Heart left ventricle (tissue), 13 donors: Measurements from ENCODE around the gene SEMA3F.

Experiments
- POLR2A ChIP-seq, 2 donors: fragments of 450-650 bp; IDR thresholded peaks; one replicate each; pipeline ENCODE4 v1.6.1; 2017; ENCODE audit warnings: antibody characterized with exemption in 2 of 2, mild to moderate bottlenecking in 2 of 2, moderate library complexity in 2 of 2
- TF ChIP-seq, protein P1 (sequence below), 12 donors: fragments of 200-600 bp; sonication (generic) in 4 of 12; IDR thresholded peaks; one replicate each; pipeline versions ENCODE4 v1.5.0 to v1.8.0; 2018 to 2022; ENCODE audit warnings: antibody characterized with exemption in 12 of 12, mild to moderate bottlenecking in 5 of 12
- donor health status: ischemic (EF 13 %, LVEDD 7.1; RV severe dilation, severe dysfunction).
- donor health status: DM: no; HTN: yes; CAD: no.
- donor health status: DM: no; HTN: no; CAD: no.
- donor health status: ischemic (EF 25% LVEDD 6.9; RV normal size, moderate dysfunction).
- donor health status: ischemic (EF 25% LVEDD 5.7; RV mildly dilated, moderate dysfunction).
- donor health status: ischemic (EF 35%, LVEDD 5.7; RV mildly dilated, moderate dysfunction).
- donor health status: nonischemic (EF 11% LVEDD 7.7; RV severe dilation, severe dysfunction).
- donor health status: DM: yes; HTN: yes; CAD: no.
- donor health status: PGD.
- donor health status: ischemic (EF 29% LVEDD 5.4; RV normal size, mild dysfunction).
- donor health status: nonischemic (EF 23%, LVEDD 6.1; RV moderate dilation, normal function).

DNA sequence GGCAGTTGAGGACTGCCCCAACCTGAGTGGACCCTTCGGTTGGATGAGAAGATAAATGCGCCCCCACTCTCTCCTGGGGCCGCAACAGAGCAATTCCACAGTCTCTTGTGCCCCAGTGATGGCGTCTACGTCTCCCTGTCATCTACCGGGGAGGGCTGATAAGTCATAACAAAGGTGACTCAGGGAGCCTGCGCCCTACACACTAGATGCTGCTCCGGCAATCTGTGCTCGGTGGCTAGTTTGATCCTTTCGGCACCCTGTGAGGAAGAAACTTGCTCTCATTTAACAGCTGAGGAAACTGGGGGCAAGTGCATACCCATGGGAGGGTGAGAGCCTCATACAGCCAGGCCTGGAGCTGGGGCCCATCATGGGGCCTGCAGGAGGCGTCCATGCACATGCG lies 14.1 kb upstream of the SEMA3F start:
- no peak for TF ChIP-seq POLR2A (IDR thresholded peaks at IDR 0.05)
- TF ChIP-seq, protein P1, sequence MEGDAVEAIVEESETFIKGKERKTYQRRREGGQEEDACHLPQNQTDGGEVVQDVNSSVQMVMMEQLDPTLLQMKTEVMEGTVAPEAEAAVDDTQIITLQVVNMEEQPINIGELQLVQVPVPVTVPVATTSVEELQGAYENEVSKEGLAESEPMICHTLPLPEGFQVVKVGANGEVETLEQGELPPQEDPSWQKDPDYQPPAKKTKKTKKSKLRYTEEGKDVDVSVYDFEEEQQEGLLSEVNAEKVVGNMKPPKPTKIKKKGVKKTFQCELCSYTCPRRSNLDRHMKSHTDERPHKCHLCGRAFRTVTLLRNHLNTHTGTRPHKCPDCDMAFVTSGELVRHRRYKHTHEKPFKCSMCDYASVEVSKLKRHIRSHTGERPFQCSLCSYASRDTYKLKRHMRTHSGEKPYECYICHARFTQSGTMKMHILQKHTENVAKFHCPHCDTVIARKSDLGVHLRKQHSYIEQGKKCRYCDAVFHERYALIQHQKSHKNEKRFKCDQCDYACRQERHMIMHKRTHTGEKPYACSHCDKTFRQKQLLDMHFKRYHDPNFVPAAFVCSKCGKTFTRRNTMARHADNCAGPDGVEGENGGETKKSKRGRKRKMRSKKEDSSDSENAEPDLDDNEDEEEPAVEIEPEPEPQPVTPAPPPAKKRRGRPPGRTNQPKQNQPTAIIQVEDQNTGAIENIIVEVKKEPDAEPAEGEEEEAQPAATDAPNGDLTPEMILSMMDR (IDR thresholded peaks at IDR 0.05), result no peak
